SK-N-SH (cell line): ENCODE measurements around the gene PRKD2.

Experiments used
- CHD2 ChIP-seq: fragments of 150-350 bp; IDR thresholded peaks from 2 replicates; pipeline ENCODE4 v1.6.1; 2018; ENCODE audit warnings: low read length; ENCODE audit not compliant: partially characterized antibody
- CTCF ChIP-seq: fragments of 200-600 bp; sonication (generic); IDR thresholded peaks from 2 replicates; pipeline ENCODE4 v1.6.1; 2017; ENCODE audit warnings: antibody characterized with exemption, mild to moderate bottlenecking, moderate library complexity
- EP300 ChIP-seq, 2 experiments: IDR thresholded peaks; 2 replicates each; pipeline versions ENCODE4 v1.4.0 to v1.6.1; 2012; ENCODE audit warnings: borderline replicate concordance in 1 of 2, low read depth in 1 of 2, low read length in 1 of 2
- FOXM1 ChIP-seq: IDR thresholded peaks from 2 replicates; pipeline ENCODE4 v1.4.0; 2012; ENCODE audit warnings: low read depth, mild to moderate bottlenecking
- GABPA ChIP-seq: IDR thresholded peaks from 2 replicates; pipeline ENCODE4 v1.4.0; 2012; ENCODE audit warnings: low read depth, mild to moderate bottlenecking
- MAX ChIP-seq: IDR thresholded peaks from 2 replicates; pipeline ENCODE4 v1.4.0; 2012; ENCODE audit warnings: low read depth
- POLR2AphosphoS5 ChIP-seq: IDR thresholded peaks from 2 replicates; pipeline ENCODE4 v1.6.1; 2012; ENCODE audit warnings: low read depth, low read length
- REST ChIP-seq: IDR thresholded peaks from 2 replicates; pipeline ENCODE4 v1.6.1; 2012; ENCODE audit warnings: mild to moderate bottlenecking, low read depth, low read length, moderate library complexity
- SIN3A ChIP-seq: IDR thresholded peaks from 2 replicates; pipeline ENCODE4 v1.6.1; 2012; ENCODE audit warnings: low read depth, mild to moderate bottlenecking, low read length, moderate library complexity, borderline replicate concordance
- TAF1 ChIP-seq: IDR thresholded peaks from 2 replicates; pipeline ENCODE4 v1.6.1; 2012; ENCODE audit warnings: low read depth, mild to moderate bottlenecking, low read length, moderate library complexity, borderline replicate concordance

GRCh38 chr19:46741447-46741846 is 24.5 kb upstream of the PRKD2 start:
- TF ChIP-seq FOXM1 = no peak
- no peak for TF ChIP-seq CTCF
- TF ChIP-seq REST = no peak
- no peak for TF ChIP-seq POLR2AphosphoS5
- TF ChIP-seq TAF1 = no peak
- no peak for TF ChIP-seq CHD2
- no peak for TF ChIP-seq MAX
- no peak for TF ChIP-seq GABPA
- TF ChIP-seq SIN3A = no peak
- TF ChIP-seq EP300 (IDR thresholded peaks at IDR 0.05; ENCODE audit: borderline replicate concordance in 1 of 2, low read depth in 1 of 2, low read length in 1 of 2) = no peak
